CD14-positive monocyte (primary cell): ENCODE measurements around the gene RETREG1. TPM values are rescaled to one million over a fixed set of nuclear protein-coding genes. Genes with fewer than 3 reads are reported as not detected.

Experiments
- DNase-seq, 3 donors: peaks; one replicate each; pipeline ENCODE4 v3.0.0-alpha.2; 2011 to 2022
- H2AFZ ChIP-seq: 2 replicates; pipeline ENCODE4 v1.6.0; 2012; ENCODE audit warnings: mild to moderate bottlenecking, low read depth, low read length, inconsistent platforms; ENCODE audit not compliant: insufficient read depth, poor library complexity, severe bottlenecking
- H3K27ac ChIP-seq, 2 donors: 1 replicate in 1 of 2; 2 replicates in 1 of 2; pipeline ENCODE4 v1.5.1; 2012 to 2013; ENCODE audit warnings: low read length in 2 of 2, control low read depth in 1 of 2, inconsistent platforms in 1 of 2, low read depth in 1 of 2, mild to moderate bottlenecking in 1 of 2
- H3K27me3 ChIP-seq, 2 donors: one replicate each; pipeline versions ENCODE4 v1.6.0 to v1.6.1; 2011 to 2013; ENCODE audit warnings: low read length in 2 of 2; ENCODE audit not compliant: control insufficient read depth in 2 of 2, insufficient read depth in 2 of 2
- H3K36me3 ChIP-seq, 2 donors: replicated peaks in 1 of 2; 1 replicate in 1 of 2; 2 replicates in 1 of 2; pipeline versions ENCODE4 v1.5.1 to v1.6.1; 2012 to 2013; ENCODE audit warnings: low read length in 2 of 2, control low read depth in 1 of 2, inconsistent platforms in 1 of 2, mild to moderate bottlenecking in 1 of 2; ENCODE audit not compliant: insufficient read depth in 2 of 2, control insufficient read depth in 1 of 2
- H3K4me1 ChIP-seq, 2 donors: 1 replicate in 1 of 2; 2 replicates in 1 of 2; pipeline versions ENCODE4 v1.5.1 to v1.6.1; 2012 to 2013; ENCODE audit warnings: low read length in 2 of 2, control low read depth in 1 of 2, inconsistent platforms in 1 of 2, mild to moderate bottlenecking in 1 of 2, moderate library complexity in 1 of 2; ENCODE audit not compliant: insufficient read depth in 2 of 2, control insufficient read depth in 1 of 2
- H3K4me2 ChIP-seq: replicated peaks from 2 replicates; pipeline ENCODE3; 2012; ENCODE audit warnings: low read length, moderate library complexity, mild to moderate bottlenecking; ENCODE audit not compliant: poor library complexity, severe bottlenecking; ENCODE audit errors: extremely low read depth
- H3K4me3 ChIP-seq, 3 experiments: fragments of 200-600 bp in 1 of 3; sonication (generic) in 1 of 3; replicated peaks in 1 of 3; 1 replicate in 2 of 3; 2 replicates in 1 of 3; pipeline ENCODE4 v1.5.1; 2011 to 2013; ENCODE audit warnings: low read length in 3 of 3, mild to moderate bottlenecking in 3 of 3, control low read depth in 2 of 3, low read depth in 2 of 3, inconsistent platforms in 1 of 3, moderate library complexity in 1 of 3
- H3K79me2 ChIP-seq: 2 replicates; pipeline ENCODE4 v1.6.0; 2012; ENCODE audit warnings: mild to moderate bottlenecking, control low read depth, inconsistent platforms, low read length, moderate library complexity; ENCODE audit not compliant: insufficient read depth
- H3K9ac ChIP-seq: 2 replicates; pipeline ENCODE4 v1.6.0; 2017; ENCODE audit warnings: low read length, mild to moderate bottlenecking; ENCODE audit not compliant: insufficient read depth, poor library complexity, severe bottlenecking
- H3K9me3 ChIP-seq, 2 donors: replicated peaks in 1 of 2; 1 replicate in 1 of 2; 2 replicates in 1 of 2; pipeline versions ENCODE4 v1.5.1 to v1.6.1; 2012 to 2013; ENCODE audit warnings: low read length in 2 of 2, control low read depth in 1 of 2; ENCODE audit not compliant: control insufficient read depth in 1 of 2, insufficient read depth in 1 of 2
- H4K20me1 ChIP-seq: 2 replicates; pipeline ENCODE4 v1.6.0; 2012; ENCODE audit warnings: mild to moderate bottlenecking, low read length, control low read depth, moderate library complexity; ENCODE audit not compliant: insufficient read depth
- H3K27ac Mint-ChIP-seq, 7 donors: one replicate each; pipeline ENCODE4 v1.8.0; 2020; ENCODE audit warnings: mild to moderate bottlenecking in 7 of 7, mixed read lengths in 7 of 7, moderate library complexity in 6 of 7, inconsistent platforms in 2 of 7
- H3K27me3 Mint-ChIP-seq, 3 donors: one replicate each; pipeline ENCODE4 v1.8.0; 2021 to 2022; ENCODE audit warnings: low read depth in 3 of 3, mild to moderate bottlenecking in 3 of 3, mixed read lengths in 3 of 3, moderate library complexity in 3 of 3, inconsistent platforms in 1 of 3
- H3K36me3 Mint-ChIP-seq, 2 donors: one replicate each; pipeline ENCODE4 v1.8.0; 2020; ENCODE audit warnings: mixed read lengths in 2 of 2, inconsistent platforms in 1 of 2, mild to moderate bottlenecking in 1 of 2
- H3K4me1 Mint-ChIP-seq: one replicate; pipeline ENCODE4 v1.8.0; 2020; ENCODE audit warnings: mild to moderate bottlenecking, mixed read lengths
- H3K4me3 Mint-ChIP-seq, 2 donors: one replicate each; pipeline ENCODE4 v1.8.0; 2020; ENCODE audit warnings: mild to moderate bottlenecking in 2 of 2, mixed read lengths in 2 of 2, moderate library complexity in 1 of 2
- H3K9me3 Mint-ChIP-seq, 7 donors: one replicate each; pipeline ENCODE4 v1.8.0; 2020 to 2022; ENCODE audit warnings: mixed read lengths in 7 of 7, mild to moderate bottlenecking in 6 of 7, moderate library complexity in 6 of 7, inconsistent platforms in 2 of 7
- CTCF ChIP-seq: fragments of 200-600 bp; IDR thresholded peaks from one replicate; pipeline ENCODE4 v1.8.0; 2022; ENCODE audit warnings: antibody characterized with exemption, mild to moderate bottlenecking
- WGBS: methylation state at CpG from one replicate; pipeline ENCODE4 v1.1.5; 2013; ENCODE audit warnings: missing lambda C conversion rate; ENCODE audit not compliant: insufficient coverage; 5-methylcytosine and 5-hydroxymethylcytosine counted together
- intact Hi-C, 2 donors: fragments of 100-400 bp; cut with micrococcal nuclease; formaldehyde crosslinking; loops; one replicate each; pipeline versions ENCODE4 v1.15.0 to v1.15.1; 2023
- polyA plus RNA-seq, 3 donors: library from polyadenylated mRNA; depleted of rRNA in 1 of 3; unstranded in 2 of 3; stranded (reverse) in 1 of 3; fragments of 300-500 nt in 2 of 3; fragments of >200 nt in 1 of 3; fragmentation: Illumina TruSeq in 2 of 3; gene quantifications; 1 replicate in 2 of 3; 2 replicates in 1 of 3; pipeline ENCODE4 v1.2.3, GENCODE V29; 2012 to 2021

The RETREG1 gene
- polyA plus RNA-seq, 3 donors, result 3.5 to 6.4 (median 4.7) TPM

- no peaks in the 10 kb centered on the region for H3K27me3 ChIP-seq
- H3K4me1 Mint-ChIP-seq, result peaks cover 7% of the 10 kb centered on the region
- no peak overlapping the region for H3K9ac ChIP-seq
- intact Hi-C loops, result loop anchor here in 1 of 2 donors (10.0 kb wide), 1 partner anchor 167 kb away; no protein-coding TSS in a partner anchor
- DNase-seq, result no peak
- peaks cover 0 to 2% of the 10 kb centered on the region in 2 donors for H3K36me3 Mint-ChIP-seq
- H3K27ac ChIP-seq, result no peak overlapping the region
- no peak overlapping the region for H2AFZ ChIP-seq
- no peaks in the 10 kb centered on the region for H3K36me3 ChIP-seq
- H3K27ac Mint-ChIP-seq, result peak overlapping the region in 1 of 7 donors; percentile 60
- H3K79me2 ChIP-seq, result no peaks in the 10 kb centered on the region
- no peaks in the 10 kb centered on the region for H4K20me1 ChIP-seq
- H3K4me3 Mint-ChIP-seq, result no peak overlapping the region
- H3K4me2 ChIP-seq, result no peak overlapping the region
- H3K4me1 ChIP-seq, result no peaks in the 10 kb centered on the region
- WGBS, result 100% methylated on average over 1 of the region's 2 CpGs
- H3K4me3 ChIP-seq, result no peak overlapping the region
- peaks cover 9 to 26% (median 18%) of the 10 kb centered on the region in 7 donors for H3K9me3 Mint-ChIP-seq
- H3K9me3 ChIP-seq, result peaks cover 0 to 17% of the 10 kb centered on the region in 2 donors
- H3K27me3 Mint-ChIP-seq, result no peaks in the 10 kb centered on the region
- TF ChIP-seq CTCF, result no peak
These were observed 119.3 kb downstream of the RETREG1 start for GRCh38 chr5:16497546-16497945.

- Mint-ChIP-seq H3K27ac (no peak overlapping the region), H3K4me3 (no peak overlapping the region), H3K36me3 (no peaks in the 10 kb centered on the region), H3K27me3 (peaks cover 0 to 1% (median 0%) of the 10 kb centered on the region in 3 donors), H3K9me3 (peaks cover 5 to 22% (median 16%) of the 10 kb centered on the region in 7 donors), H3K4me1 (peaks cover 7% of the 10 kb centered on the region)
- H3K9ac ChIP-seq, result no peak overlapping the region
- no peaks in the 10 kb centered on the region for H4K20me1 ChIP-seq
- no peaks in the 10 kb centered on the region for H3K36me3 ChIP-seq
- H3K27me3 ChIP-seq, result no peaks in the 10 kb centered on the region
- H3K4me3 ChIP-seq, result no peak overlapping the region
- DNase-seq, result no peak
- no peak overlapping the region for H3K4me2 ChIP-seq
- H3K9me3 ChIP-seq, result peaks cover 0 to 17% of the 10 kb centered on the region in 2 donors
- TF ChIP-seq CTCF, result no peak
- WGBS, result 60% methylated on average over 1 of the region's 1 CpG
- no peak overlapping the region for H2AFZ ChIP-seq
- no peaks in the 10 kb centered on the region for H3K79me2 ChIP-seq
- H3K4me1 ChIP-seq, result no peaks in the 10 kb centered on the region
- intact Hi-C loops, result loop anchor here in 1 of 2 donors (10.0 kb wide), 1 partner anchor 172 kb away; no protein-coding TSS in a partner anchor
- H3K27ac ChIP-seq, result no peak overlapping the region
These were observed 123.5 kb downstream of the RETREG1 start for GRCh38 chr5:16493261-16493660.
